HUES48 (cell line): Measurements from ENCODE around the gene OR10J1.

ENCODE experiments used
- H3K27ac ChIP-seq: one replicate; pipeline ENCODE4 v1.7.0; 2013; ENCODE audit warnings: low read depth, low read length, inconsistent platforms
- H3K27me3 ChIP-seq: 2 replicates; pipeline ENCODE4 v1.6.1; 2013; ENCODE audit warnings: mild to moderate bottlenecking, low read length; ENCODE audit not compliant: control insufficient read depth, insufficient read depth
- H3K36me3 ChIP-seq: 2 replicates; pipeline ENCODE4 v1.6.1; 2013; ENCODE audit warnings: low read length; ENCODE audit not compliant: control insufficient read depth, insufficient read depth
- H3K4me1 ChIP-seq: 2 replicates; pipeline ENCODE4 v1.6.1; 2013; ENCODE audit warnings: mild to moderate bottlenecking, low read length; ENCODE audit not compliant: control insufficient read depth, insufficient read depth
- H3K4me3 ChIP-seq: 2 replicates; pipeline ENCODE4 v1.5.1; 2013; ENCODE audit warnings: mild to moderate bottlenecking, low read depth, low read length
- H3K9ac ChIP-seq: 2 replicates; pipeline ENCODE4 v1.6.1; 2013; ENCODE audit warnings: mild to moderate bottlenecking, low read depth, low read length, moderate library complexity
- H3K9me3 ChIP-seq: 2 replicates; pipeline ENCODE4 v1.6.1; 2013; ENCODE audit warnings: low read length; ENCODE audit not compliant: control insufficient read depth, insufficient read depth

Gene OR10J1

DNA sequence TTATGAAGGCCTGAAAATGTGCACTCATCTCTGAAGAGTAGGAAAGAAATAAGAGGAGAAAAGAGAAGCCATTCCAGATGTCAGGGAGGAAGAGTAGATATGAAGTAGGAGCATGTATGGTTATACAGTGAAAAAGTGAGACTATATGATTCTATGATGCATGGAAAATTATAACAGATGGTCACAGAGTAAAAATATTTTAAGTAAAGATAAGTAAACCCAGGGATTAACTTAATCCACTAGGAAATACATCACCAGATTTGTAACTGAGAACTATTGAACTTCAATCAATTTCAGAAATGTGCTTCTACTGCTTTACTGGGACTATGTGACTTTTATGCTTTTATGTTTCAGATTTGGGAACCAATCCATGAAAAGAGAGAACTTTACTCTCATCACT lies at the start of gene OR10J1:
Gene OR10J1, plus strand, starts transcription at position 301 of the 400 bp plus-strand sequence. Its CDS starts 70 bp downstream, at position 371.
- no peaks in the 10 kb centered on the region for H3K9me3 ChIP-seq
- H3K27ac ChIP-seq: no peak within 1 kb of the TSS
- H3K27me3 ChIP-seq: no peaks in the 10 kb centered on the region
- H3K4me3 ChIP-seq: no peak within 1 kb of the TSS
- H3K4me1 ChIP-seq: no peaks in the 10 kb centered on the region
- H3K9ac ChIP-seq: no peak within 1 kb of the TSS
- no peaks in the 10 kb centered on the region for H3K36me3 ChIP-seq

GRCh38 chr1:159406821-159407220 lies 32.7 kb upstream of the OR10J1 start:
- Histone ChIP-seq H3K36me3 (no peaks in the 10 kb centered on the region), H3K4me1 (no peaks in the 10 kb centered on the region), H3K27ac (no peak overlapping the region), H3K9ac (no peak overlapping the region), H3K4me3 (no peak overlapping the region), H3K9me3 (no peaks in the 10 kb centered on the region), H3K27me3 (no peaks in the 10 kb centered on the region)

DNA sequence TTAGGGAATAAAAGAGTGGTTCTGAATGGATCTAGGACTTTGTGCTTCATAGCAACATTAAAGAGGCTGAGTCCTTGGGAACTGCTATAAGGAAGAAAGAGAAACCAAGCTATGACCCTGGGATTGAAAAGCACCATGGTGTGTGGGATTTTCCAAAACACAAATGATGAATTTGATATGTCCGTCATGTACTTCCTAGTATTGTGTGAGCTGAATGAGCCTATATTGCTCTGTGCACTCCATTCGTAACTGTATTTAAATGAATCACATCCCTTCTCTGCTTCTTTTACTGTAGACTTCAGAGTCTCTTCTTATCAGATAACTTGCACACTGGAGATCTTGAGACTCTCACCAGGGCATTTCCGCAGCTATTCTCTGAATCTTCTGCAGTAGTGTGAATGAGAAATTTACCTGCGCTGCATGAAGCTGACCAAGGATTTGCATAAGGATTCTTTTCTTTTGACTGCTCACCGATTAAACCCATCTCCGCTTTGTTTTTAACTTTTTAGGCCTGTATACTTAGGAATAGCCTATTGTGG lies 30.6 kb upstream of the OR10J1 start:
- Histone ChIP-seq H3K36me3 (no peaks in the 10 kb centered on the region), H3K4me1 (no peaks in the 10 kb centered on the region), H3K9me3 (no peaks in the 10 kb centered on the region), H3K27me3 (no peaks in the 10 kb centered on the region), H3K9ac (no peak overlapping the region), H3K4me3 (no peak overlapping the region), H3K27ac (no peak overlapping the region)

DNA sequence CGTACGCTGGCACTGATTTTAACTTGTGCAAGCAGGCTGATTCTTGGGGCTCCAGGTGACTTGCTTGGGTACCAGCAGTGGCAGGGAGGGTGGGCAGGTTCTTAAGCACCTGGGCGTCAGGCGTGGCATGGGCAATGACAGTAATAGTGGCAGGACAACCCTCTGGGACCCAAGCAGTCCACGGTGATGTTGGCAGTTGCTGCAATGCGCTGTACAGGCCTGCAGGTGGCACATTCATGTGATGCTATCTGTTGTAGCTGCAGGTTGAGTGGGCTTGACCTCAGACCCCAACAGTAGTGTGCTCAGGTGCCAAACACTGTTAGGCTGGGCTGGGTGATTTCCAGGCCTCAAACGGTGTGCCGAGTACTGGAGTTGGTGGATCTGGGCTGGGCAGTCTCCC lies 17.7 kb upstream of the OR10J1 start:
- no peak overlapping the region for H3K4me3 ChIP-seq
- H3K27ac ChIP-seq: no peak overlapping the region
- H3K9me3 ChIP-seq: peaks cover 18% of the 10 kb centered on the region
- no peaks in the 10 kb centered on the region for H3K4me1 ChIP-seq
- H3K27me3 ChIP-seq: no peaks in the 10 kb centered on the region
- no peaks in the 10 kb centered on the region for H3K36me3 ChIP-seq
- H3K9ac ChIP-seq: no peak overlapping the region

- no peak overlapping the region for H3K9ac ChIP-seq
- no peaks in the 10 kb centered on the region for H3K4me1 ChIP-seq
- H3K27me3 ChIP-seq: no peaks in the 10 kb centered on the region
- no peaks in the 10 kb centered on the region for H3K36me3 ChIP-seq
- no peaks in the 10 kb centered on the region for H3K9me3 ChIP-seq
- H3K27ac ChIP-seq: no peak overlapping the region
- H3K4me3 ChIP-seq: no peak overlapping the region
Measured at GRCh38 chr1:159428536-159428935, 11.0 kb upstream of the OR10J1 start.

DNA sequence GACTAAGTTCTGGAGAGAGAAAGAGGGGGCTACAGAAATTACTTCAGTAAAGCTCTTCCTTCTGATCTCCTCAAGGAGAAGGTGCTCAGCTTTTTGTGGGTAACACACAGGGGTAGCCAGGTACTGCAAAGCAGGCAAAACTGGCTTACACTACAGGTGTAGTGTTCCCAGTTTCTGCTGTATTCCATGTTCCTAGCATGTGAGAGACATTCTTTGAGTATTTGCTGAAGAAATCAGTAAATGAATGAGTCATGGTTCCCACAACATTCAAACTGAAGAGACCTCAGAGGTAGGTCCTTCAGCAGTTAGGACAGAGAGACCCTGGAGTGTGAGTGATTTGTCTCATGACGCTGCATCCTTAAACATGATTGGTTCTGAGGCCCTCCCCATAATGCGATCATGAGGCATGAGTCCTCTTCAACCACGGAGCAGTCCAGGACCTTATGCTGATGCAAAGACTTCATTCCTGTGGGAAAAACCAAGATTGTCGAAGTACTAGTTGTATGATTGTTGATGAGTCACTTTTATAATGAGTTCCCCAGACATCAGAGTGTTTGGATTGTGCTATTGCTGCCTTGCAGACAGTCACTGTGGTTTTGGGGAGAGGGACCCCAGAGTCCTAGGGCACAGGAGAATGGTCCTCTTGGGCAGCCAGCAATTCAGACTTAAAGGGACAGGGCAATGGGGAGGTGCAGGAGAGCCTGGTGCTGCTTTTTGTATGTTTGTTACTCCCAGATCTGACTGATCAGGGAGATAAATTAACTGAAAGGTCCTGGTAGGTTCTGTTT lies 10.3 kb upstream of the OR10J1 start:
- no peaks in the 10 kb centered on the region for H3K9me3 ChIP-seq
- no peak overlapping the region for H3K27ac ChIP-seq
- no peaks in the 10 kb centered on the region for H3K36me3 ChIP-seq
- no peak overlapping the region for H3K4me3 ChIP-seq
- no peak overlapping the region for H3K9ac ChIP-seq
- H3K4me1 ChIP-seq: no peaks in the 10 kb centered on the region
- H3K27me3 ChIP-seq: no peaks in the 10 kb centered on the region

- Histone ChIP-seq H3K9me3 (no peaks in the 10 kb centered on the region), H3K9ac (no peak overlapping the region), H3K27ac (no peak overlapping the region), H3K27me3 (no peaks in the 10 kb centered on the region), H3K4me1 (no peaks in the 10 kb centered on the region), H3K36me3 (no peaks in the 10 kb centered on the region), H3K4me3 (no peak overlapping the region)
Measured at GRCh38 chr1:159430985-159431384, 8.5 kb upstream of the OR10J1 start.

- H3K27ac ChIP-seq: no peak within 1 kb of the TSS
- no peaks in the 10 kb centered on the region for H3K4me1 ChIP-seq
- H3K27me3 ChIP-seq: no peaks in the 10 kb centered on the region
- H3K36me3 ChIP-seq: no peaks in the 10 kb centered on the region
- H3K9me3 ChIP-seq: no peaks in the 10 kb centered on the region
- H3K9ac ChIP-seq: no peak within 1 kb of the TSS
- no peak within 1 kb of the TSS for H3K4me3 ChIP-seq
Measured at GRCh38 chr1:159431904-159432303, 7.6 kb upstream of the OR10J1 start, which contains the start of gene OR10J4. TSS of gene OR10J4 (plus strand) at chr1:159432204.

GRCh38 chr1:159436469-159436868 lies 3.1 kb upstream of the OR10J1 start:
- Histone ChIP-seq H3K9me3 (no peaks in the 10 kb centered on the region), H3K27ac (no peak overlapping the region), H3K27me3 (no peaks in the 10 kb centered on the region), H3K9ac (no peak overlapping the region), H3K4me1 (no peaks in the 10 kb centered on the region), H3K36me3 (no peaks in the 10 kb centered on the region), H3K4me3 (no peak overlapping the region)

- no peak overlapping the region for H3K27ac ChIP-seq
- H3K9me3 ChIP-seq: no peaks in the 10 kb centered on the region
- H3K9ac ChIP-seq: no peak overlapping the region
- no peaks in the 10 kb centered on the region for H3K4me1 ChIP-seq
- no peaks in the 10 kb centered on the region for H3K36me3 ChIP-seq
- H3K27me3 ChIP-seq: no peaks in the 10 kb centered on the region
- no peak overlapping the region for H3K4me3 ChIP-seq
Measured at GRCh38 chr1:159441360-159441759, 1.8 kb downstream of the OR10J1 start.

GRCh38 chr1:159442428-159442827 lies 2.9 kb downstream of the OR10J1 start:
- Histone ChIP-seq H3K27ac (no peak overlapping the region), H3K36me3 (no peaks in the 10 kb centered on the region), H3K9ac (no peak overlapping the region), H3K4me3 (no peak overlapping the region), H3K9me3 (peaks cover 9% of the 10 kb centered on the region), H3K4me1 (no peaks in the 10 kb centered on the region), H3K27me3 (no peaks in the 10 kb centered on the region)
